Measurements from ENCODE around the gene ST3GAL2.

DNA sequence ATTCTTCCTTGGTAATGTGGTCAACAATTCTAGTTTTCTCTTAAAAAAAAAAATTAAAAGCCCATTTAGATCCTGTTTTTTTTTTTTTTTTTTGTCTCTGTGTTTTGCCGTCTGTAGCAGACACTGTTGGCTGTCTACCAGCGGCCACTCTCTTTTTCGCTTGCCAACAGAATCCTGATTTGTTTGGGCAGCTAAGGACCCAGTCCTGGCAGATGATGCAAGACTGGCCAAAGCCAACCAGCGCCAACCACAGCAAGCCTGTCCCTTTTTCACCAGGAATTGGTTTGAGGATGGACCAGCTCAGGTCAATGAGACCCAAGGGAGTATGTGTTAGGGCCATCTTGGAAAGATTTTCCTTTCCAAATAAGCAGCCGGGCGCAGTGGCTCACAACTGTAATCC is 28.2 kb downstream of the ST3GAL2 start:
- no peak for TF ChIP-seq ZNF274 (IDR thresholded peaks at IDR 0.05; ENCODE audit: low read depth, low read length)
- no peak for TF ChIP-seq SUZ12 (IDR thresholded peaks at IDR 0.05; ENCODE audit: extremely low read depth, insufficient read depth, insufficient read length)
- TF ChIP-seq YY1 (IDR thresholded peaks at IDR 0.05; ENCODE audit: insufficient read depth, insufficient read length), result no peak
